ENCODE data around the gene SDK2. TPM values are rescaled to one million over a fixed set of nuclear protein-coding genes. Genes with fewer than 3 reads are reported as not detected.

Gene SDK2
- total and polyA plus RNA-seq, 9 of the 15 experiments (the other 6 are each of a cell fraction or from before 2014, with no cell fraction given) = 0.04 TPM; not detected in 8

- no peak for TF ChIP-seq TSHZ1 (CRISPR knock-in tag; IDR thresholded peaks at IDR 0.05)
- no peak for TF ChIP-seq GABPA (tag; conservative IDR thresholded peaks at IDR 0.05; ENCODE audit: low read depth)
- TF ChIP-seq CXXC5 (CRISPR knock-in tag; IDR thresholded peaks at IDR 0.05) = no peak
- TF ChIP-seq THRA (IDR thresholded peaks at IDR 0.05) = no peak
- no peak for TF ChIP-seq PRPF4 (IDR thresholded peaks at IDR 0.05; ENCODE audit: insufficient read depth, low read depth, low read length, poor library complexity, severe bottlenecking)
- TF ChIP-seq PHF8 (IDR thresholded peaks at IDR 0.05; ENCODE audit: borderline replicate concordance, low read length) = no peak
- TF ChIP-seq FOXJ3 (CRISPR knock-in tag; IDR thresholded peaks at IDR 0.05) = no peak
Measured at GRCh38 chr17:73535746-73536145, 108.5 kb downstream of the SDK2 start (continued).

Data from K562 (cell line).